ENCODE measurements around the gene S100A7.

GRCh38 chr1:153431427-153431826 is 29.0 kb downstream of the S100A7 start:
- no peak for TF ChIP-seq GATA2 (IDR thresholded peaks at IDR 0.05; ENCODE audit: low read depth, low read length)
- no peak for TF ChIP-seq GATA3 (IDR thresholded peaks at IDR 0.05; ENCODE audit: low read depth, low read length)
